ENCODE measurements around the gene NLK.

DNA sequence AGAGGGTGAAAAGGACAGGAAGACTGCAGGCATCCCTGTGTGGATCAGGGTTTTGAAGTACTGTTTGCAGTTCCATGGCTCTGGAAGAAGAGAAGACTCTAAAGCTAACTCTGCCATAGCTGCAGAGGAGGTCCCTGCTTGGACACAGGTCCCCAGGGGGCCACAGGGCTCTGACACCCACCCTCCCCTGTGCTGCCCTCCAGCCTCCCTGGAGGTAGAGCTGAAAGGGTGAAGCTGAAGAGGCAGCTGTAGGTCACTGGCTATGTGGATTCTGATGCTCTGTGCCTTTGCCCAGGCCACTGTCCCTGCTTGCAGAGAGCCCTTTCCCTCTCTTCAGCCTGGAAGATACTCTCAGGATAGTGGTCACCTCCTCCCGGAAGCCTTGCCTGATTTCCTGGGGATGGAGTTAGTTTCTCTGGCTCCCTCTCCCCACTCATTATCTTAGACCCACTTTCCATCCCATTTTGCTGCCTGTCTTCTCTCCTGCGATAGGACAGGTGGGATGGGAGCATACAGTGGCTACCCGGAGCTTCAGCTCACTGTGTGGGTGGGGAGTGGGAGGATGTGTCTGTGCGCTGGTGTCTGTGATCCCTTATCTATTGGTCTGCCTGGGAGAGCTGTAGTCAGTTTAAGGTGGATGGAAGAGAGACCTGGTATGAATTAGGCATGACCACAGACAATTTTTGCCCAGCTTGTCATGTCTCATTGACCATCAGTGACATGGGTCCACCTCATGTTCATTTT is 186.7 kb downstream of the NLK start:
- TF ChIP-seq EZH2 (IDR thresholded peaks at IDR 0.05; ENCODE audit: borderline replicate concordance, insufficient read depth, low read depth, low read length, poor library complexity, severe bottlenecking) (no peak), CTCF (IDR thresholded peaks at IDR 0.05) (no peak)

Measured in B cell (primary cell).